ENCODE data around the gene LPGAT1. TPM values are rescaled to one million over a fixed set of nuclear protein-coding genes. Genes with fewer than 3 reads are reported as not detected.

Gene LPGAT1
- total RNA-seq, 1 experiment from 2014 or later, result 35.7 TPM

DNA sequence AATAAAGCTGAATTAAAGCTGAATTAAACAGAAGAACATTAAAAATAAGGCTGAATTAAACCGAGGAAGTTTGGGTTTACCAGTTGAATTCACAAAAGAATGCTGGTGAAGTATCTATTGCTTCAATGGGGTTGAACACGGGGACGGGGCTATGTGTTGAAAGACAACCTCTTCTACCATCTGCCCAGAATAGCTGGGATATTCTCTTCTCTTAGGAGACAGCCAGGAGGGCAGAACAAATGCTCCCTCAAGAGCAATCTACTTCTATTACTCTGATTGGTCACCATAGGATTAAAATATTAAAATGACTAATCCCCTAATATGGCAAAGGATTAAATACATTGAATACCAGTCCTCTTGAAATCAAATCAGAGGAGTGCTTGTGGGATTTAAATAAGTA, 68.4 kb downstream of the LPGAT1 start:
- DNase-seq (ENCODE audit: low read depth), result no peak

DNA sequence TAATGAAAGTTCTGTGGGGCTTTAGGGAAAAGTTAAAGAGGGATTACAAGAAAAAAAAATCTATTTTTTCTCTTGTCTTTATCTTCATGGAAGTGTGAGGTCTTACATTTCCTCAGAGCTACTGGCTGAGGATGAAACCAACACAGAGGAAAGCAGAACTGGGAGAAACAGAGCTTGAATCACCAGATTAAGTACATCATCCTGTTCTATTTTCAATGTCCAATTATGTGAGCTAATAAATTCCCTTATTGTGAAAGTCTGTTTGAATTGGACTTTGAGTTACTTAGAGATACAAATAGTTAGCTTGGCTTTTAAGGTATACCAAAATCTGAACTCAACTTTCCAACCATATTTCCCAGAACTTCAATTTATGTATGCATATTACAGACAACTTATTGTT, 69.2 kb downstream of the LPGAT1 start:
- DNase-seq (ENCODE audit: low read depth), result no peak

DNA sequence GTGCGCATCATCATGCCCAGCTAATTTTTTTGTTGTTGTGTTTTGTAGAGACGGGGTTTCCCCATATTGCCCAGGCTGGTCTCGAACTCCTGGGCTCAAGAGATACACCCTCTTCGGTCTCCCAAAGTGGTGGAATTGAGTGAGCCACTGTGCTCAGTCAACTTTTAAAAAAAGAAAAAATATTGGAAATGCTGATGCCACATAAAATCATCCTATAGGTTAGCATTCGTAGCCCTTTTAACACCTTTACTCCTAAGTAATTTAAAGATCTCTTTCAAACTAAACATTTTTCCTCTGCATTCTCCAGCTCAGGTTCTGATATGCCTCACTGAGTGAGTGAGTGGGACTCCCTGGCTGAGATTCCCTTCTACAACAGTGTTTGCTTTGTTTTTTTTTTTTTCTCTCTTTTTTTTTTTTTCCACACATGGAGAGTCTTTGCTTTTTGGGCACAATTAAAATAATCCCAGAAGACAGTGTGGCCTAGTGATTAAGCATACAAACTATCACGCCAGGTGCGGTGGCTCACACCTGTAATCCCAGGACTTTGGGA, 74.0 kb downstream of the LPGAT1 start:
- no peak for DNase-seq (ENCODE audit: low read depth)

DNA sequence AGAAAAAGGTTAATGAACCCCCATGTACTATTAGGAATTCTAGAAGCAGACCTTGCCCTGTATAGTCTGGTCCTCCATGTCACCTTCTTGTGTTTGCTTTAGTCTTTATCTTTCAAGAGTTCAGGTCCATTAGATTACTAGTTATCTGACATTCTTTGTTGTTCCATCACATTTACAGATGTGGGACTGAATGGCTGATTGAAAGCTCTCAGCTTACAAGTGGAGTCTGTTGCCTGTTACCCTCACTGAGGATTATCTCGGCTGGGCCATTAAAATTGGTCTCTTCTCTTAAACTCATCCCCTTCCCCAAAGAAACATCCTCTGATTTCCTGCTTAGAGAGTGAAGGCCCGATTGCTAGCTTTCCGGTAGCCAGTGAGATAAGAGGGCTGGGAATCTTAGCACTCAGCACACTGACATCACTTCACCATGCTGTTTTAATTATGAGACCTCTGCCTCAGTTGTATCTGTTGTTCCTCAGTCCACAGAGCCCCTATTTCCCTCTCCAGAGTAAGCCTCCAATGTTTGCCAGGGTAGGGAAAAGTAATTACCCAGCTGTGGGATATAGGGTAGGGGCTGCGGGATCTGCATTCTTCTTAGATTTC, 76.8 kb downstream of the LPGAT1 start:
- no peak for DNase-seq (ENCODE audit: low read depth)

DNA sequence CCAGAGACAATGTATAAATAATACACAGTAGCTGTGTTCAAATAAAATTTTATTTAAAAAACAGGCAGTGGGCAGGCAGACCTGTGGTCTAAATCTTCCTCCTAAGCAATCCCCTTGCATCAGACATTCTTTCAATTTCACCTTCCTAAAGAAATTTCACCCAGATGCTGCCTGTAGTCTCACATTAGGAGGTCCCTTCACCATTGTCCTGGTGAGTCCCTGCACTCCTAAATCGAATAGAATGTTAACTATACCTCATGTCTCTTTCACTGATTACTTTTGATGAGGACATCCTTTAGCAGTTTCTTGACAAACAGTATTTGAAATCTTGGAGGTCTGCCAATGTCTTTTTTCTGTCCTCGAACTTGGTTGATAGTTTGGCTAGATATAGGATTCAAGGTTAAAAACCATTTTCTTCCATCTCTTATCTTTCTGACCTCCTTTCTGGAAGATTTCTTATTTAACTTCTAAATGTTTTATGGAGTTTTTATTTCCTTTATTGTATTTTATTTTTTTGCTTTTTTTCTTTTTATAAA, 77.5 kb downstream of the LPGAT1 start:
- no peak for DNase-seq (ENCODE audit: low read depth)

DNA sequence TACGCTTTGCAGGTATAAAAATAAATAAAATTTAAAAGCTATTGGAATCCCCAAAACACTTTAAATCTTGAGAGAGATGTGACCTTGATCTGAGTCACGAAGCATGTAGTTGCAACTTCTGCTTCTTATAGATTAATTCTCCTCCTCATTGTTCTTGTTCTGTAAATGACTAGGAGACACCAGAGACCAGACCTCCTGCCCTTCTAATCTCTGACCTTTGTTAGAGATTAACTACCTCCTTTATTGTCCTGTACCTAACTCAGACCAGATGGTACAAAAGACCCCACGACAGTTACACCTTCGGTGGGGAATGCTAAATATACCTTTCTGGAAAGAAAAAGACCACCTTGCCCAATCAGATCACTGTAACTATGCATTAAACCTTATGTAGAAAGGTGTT, 78.2 kb downstream of the LPGAT1 start:
- DNase-seq (ENCODE audit: low read depth), result no peak

DNA sequence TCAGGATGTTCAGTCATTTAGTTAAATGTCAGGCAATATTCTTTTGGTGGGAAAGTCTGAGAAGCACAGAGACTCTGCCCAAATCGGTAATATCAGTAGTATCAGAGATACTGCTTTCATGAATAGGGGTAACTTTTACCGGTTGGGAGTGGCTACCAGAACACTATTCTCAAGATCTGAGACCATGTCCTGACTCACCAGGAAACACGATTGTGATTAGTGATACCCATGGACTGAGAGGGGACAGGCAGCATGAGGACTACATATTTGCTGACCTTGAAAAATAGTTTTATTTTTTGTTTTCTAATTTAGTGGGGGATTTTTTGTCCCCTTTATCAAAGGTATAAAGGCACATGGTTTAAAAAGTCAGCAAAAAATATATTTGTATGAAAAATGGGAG, 79.1 kb downstream of the LPGAT1 start:
- no peak for DNase-seq (ENCODE audit: low read depth)

DNA sequence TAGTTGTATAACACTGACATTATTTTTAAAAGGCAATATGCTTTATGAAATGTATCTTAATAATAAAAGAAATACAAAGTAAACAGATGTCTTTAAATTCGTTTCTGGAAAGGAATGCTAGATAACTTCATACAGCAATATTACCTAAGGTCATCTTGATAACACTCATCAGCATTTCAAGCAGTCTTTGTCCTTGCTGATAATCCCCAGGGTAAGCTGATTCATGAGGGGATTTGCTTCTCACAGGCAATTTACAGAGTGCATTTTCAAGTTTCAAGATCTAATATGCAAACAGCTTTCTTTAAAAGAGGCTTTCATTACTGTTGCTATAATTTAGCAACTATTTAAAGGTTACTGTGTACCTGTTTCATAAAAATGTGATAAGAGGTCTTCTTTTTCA, 80.0 kb downstream of the LPGAT1 start:
- no peak for DNase-seq (ENCODE audit: low read depth)

DNA sequence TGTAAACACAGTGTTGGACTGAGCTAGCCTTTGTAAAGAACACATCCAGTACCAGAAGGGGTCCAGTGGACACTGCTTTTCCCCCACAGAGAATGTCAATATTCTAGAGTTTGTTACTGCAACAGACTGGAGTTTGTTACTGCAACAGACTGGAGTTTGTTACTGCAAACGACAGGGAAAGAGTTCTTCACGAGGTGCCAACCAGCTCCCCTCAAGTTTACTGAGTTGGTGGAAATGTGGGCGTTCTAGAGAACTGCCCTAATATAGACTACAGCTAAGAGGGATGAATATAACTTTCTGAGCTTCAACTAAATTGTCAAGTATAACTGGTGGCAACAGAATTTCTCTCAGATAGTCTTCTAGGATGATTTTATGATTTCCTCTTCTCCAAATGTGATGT, 81.3 kb downstream of the LPGAT1 start:
- DNase-seq (ENCODE audit: low read depth), result no peak

DNA sequence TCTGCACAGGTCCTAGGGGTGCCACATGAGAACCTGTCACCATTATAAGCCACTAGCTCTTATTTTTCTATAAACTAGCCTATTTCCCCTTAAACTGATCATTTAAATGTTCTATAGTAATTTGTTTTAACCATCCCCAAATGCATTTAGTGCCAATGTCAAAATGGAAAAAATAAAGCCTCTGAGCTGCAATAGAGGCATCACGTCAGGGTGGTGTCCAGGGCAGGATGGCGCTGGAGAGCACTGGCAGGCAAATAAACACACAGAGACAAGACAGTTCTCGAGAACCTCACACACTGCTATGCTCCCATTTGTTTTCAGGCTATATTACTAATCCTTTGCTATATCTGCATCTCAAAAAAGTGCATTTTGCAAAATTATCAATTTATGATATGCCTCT, 81.8 kb downstream of the LPGAT1 start:
- DNase-seq (ENCODE audit: low read depth), result no peak

DNA sequence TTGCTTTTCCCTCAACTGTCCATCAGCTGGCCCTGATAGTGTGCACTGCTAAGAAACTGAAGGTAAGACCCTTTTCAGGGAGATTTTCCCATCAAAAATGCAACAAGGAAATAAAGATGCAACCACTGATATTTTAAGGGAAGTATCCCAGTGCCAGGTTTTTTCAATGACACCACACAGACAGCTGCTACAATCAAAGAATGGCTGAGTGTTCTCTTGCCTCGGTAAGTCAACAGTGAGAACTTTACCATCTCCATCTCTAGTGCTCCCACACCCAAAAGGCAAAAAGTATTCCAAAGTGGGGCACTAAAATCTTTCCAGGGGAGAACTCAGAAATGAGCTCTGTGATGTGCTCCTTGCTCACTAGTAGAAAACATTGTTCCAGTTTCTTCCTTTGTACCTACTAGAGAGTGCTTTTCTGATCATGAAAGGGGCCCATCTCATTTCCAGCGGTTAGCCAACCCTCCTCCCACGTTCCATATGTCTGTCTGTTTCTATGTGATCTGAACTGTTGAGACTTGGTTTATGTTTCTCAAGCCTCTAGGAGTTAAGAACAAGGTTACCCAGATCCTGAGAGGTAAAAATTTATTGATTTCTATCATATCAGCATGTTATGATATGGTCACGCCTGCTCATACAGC, 87.6 kb downstream of the LPGAT1 start:
- no peak for DNase-seq (ENCODE audit: low read depth)

DNA sequence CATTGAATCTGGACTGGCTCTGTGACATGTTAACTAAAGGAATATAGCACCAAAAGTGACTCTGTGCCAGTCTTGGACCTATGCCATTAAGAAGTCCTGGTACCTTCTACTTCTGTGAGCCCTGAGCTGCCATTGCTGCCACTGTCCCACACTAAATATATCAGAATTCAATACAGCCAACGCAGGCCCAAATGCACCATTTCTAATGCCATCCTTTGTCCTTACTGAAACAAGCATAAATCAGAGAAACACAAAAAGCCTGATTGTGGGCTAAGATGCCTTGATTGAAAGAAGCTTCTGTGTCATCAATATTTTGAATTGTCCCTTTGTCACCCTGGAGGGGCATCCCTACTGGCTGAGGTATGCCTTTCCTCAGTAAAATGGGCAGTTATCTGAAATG, 88.3 kb downstream of the LPGAT1 start:
- DNase-seq (ENCODE audit: low read depth), result no peak

DNA sequence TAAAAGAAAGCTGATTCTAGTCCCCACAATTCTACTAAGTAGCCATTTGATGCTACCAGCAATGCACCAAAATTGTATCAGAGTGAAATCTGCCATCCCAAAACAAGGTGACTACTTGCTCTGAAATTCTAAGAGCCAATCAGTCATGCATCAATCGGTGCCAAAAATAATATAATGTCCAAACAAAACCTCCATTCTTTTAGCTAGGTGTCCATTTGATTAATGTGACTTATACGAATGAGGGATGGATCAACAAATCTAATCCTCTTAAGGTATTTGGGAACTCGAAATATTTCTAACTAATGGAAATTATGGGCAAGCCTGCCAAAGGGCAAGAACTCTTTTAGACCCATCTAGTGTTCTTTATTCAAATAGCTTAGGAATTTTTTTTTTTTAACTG, 88.8 kb downstream of the LPGAT1 start:
- DNase-seq (ENCODE audit: low read depth), result peak; percentile 44

DNA sequence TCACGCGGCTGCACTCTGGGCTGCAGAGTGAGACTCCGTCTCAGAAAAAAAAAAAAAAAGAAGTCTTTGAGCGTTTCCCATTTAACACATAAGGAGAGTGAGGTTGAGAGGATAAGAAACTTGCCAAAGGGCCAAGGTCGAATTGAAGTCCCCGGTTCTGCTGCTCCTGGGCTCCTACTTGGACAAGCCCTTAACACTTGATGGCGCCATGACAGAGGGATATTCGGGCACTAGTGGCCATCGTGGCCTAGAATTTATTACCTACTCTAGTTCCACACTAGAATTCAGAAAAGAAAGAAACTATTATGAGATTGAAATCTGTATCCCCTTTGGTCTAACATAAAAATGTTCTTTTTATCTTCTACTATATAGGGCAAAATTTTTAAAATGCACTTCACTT, 89.4 kb downstream of the LPGAT1 start:
- no peak for DNase-seq (ENCODE audit: low read depth)

DNA sequence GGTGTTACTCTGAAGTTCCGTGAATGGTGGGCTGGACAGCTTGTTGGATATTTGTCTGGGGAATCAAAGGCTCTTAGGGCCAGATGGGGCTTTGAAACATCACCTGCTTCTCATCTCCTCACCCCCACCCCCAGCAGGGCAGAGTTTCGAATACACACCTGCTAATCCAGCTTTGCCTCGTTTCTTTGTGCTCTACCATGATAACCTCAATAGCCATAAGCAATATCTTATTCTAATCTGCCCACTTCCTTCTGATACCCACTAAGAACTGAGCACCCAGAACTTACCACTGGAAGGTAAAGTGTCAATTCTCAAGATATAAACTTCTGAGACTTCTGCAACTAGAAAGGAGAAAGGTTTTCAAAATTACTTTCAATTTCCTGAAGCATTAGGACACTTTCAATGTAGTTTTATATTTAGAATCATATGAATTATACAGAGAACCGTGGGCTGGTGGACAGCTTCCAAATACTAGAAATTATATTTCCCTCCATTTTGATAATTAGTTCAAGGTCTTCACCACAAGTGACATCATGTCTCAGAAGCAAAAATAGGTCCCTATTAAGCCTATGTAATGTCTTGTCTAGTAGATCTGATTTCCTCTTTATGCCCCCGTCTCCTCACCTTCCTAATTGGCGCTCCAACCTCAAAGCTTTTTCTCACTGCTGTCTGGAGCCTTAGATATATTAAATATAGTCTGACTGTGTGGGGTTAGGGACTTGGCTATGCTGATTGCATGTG, 90.7 kb downstream of the LPGAT1 start:
- DNase-seq (ENCODE audit: low read depth), result no peak

DNA sequence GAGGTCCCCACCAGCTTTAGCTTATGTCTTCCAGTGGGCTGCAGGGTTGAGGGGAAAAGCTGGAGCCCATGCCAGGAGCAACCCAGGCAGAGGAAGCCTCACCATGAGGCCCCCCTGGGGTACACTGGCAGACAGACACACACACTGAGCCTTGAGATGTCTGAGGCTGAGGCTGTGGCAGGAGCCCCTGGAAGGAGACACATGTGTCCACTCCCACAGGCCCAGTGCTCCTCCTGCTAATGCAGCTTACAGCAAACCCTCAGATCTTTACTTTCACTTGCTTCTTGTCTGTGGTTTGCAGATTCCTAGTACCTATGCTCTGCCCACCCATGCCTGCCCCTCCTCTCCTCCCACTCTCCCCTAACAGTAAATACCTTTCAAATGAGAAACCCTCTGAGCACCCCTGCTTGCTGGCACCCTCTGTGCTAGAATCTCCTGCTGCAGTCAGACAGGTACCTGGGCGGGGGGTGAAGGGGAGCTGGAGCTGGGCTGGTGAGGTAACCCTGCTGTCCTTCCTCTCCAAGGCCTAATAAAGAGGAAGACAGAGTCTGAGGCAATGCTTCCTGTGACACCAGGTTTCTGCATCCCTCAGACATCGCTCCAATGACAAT, 91.8 kb downstream of the LPGAT1 start:
- DNase-seq (ENCODE audit: low read depth), result peak; percentile 43

DNA sequence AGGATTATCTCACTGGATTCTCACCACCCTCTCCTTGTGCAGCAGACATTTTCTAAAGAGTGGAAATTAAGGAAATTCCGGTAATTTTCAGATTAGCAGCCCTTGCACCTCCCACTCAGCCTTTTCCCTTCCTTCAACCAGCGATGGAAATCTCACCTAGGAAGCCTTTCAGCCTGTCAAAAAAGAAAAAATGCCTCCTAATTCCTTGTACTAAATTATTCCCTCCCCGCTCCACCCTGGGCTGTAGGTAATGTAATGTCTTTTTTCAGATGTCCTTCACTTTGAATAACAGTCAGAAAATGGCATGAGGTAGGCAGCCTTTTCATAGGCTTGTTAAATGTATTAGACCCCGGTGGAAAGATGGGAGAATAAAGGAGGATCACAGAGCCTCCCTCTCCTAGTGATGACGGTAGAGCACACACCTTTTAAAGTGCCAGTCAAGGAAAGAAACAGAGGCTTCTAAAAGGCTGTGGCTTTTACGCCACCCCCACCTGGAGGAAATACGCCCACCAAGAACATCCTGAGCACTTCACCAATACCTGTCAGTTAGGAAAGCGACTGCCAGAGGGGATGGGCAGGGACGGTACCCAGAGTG, 92.4 kb downstream of the LPGAT1 start:
- no peak for DNase-seq (ENCODE audit: low read depth)

DNA sequence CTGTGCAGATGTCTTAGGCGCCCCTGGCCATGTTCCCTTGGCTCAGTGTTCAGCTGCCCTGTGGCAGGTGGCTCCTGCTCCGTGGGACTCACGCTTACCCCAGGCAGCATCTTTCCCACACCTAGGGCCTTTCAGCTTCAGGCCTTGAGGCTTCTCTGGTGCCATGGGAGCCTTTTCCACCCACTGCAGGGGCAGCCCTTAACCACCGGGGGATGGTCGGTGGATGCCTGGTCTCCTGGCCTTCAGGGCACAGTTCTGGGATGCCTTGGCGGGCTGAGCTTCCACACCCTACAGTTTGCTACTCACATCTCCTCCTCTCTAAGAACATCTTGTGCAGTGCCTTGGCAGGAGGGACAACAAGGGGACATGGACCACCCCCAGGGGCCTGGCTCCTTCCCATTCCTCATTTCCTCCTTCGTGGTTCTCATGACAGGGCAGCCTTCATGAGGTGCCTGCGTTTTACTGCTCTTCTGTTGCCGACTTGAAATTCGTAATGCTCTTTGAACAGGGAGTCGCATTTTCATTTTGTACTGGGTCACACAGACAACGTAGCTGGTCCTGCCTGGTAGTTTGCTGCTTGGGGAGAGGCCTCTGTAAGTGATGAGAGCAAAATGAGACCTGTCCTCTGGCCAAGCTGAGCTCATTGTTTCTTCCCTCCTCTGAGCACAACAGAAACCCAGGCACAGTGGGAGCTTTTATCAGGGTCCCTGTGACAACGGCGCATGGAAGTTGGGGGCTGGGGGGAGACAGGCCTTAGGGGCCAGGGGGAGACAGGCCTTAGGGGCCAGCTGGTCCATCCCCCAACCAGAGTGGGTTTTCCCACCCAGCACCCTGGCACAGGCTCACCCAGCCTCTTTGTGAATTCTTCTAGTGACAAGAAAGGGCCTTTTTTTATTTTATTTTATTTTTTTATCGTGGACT, 93.2 kb downstream of the LPGAT1 start:
- no peak for DNase-seq (ENCODE audit: low read depth)

DNA sequence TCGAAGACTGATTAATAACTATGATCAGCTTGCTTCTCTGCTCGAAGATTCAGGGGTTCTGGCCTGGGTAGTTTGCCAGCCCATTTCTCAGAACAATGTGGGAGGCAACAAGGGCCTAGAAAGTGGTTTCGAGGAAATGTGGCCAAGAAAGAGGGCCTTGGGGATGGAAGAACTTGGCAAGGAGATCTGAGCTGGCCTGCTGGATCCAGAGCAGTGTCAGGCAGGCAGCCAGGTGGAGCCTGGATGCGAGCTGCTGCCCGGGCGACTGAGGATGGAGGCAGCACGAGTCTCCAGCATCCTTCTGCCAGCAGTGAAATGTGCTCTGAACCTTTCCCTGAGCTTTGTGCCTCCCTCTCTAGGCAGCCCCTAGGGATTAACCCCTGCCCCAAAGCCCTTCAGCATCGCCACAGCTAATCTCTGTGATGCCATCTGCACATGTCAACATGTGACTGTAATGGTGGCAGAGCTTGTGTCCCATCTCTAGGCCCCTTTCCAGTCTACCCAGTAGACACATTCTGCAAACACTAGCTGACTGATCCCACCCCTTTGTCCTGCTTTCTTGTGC, 94.1 kb downstream of the LPGAT1 start:
- DNase-seq (ENCODE audit: low read depth), result peak; percentile 41

Measured in Daoy (cell line).